CD4-positive, alpha-beta T cell (primary cell): ENCODE data around the gene CFL1. TPM values are rescaled to one million over a fixed set of nuclear protein-coding genes. Genes with fewer than 3 reads are reported as not detected.

Experiments
- ATAC-seq: fragments of 200-7000 bp; cut with Tn5 transposase; one replicate; pipeline ENCODE4 v1.10.0; 2022; ENCODE audit warnings: mild to moderate bottlenecking; ENCODE audit not compliant: poor library complexity
- CTCF ChIA-PET: fragments of 350-600 bp; sonication (Branson Sonifier 250); formaldehyde crosslinking; loops from one replicate; lab custom pipeline; 2021; ENCODE audit warnings: antibody characterized with exemption, inconsistent platforms; lab: Charles Lee
- POLR2A ChIA-PET: fragments of 350-600 bp; sonication (Branson Sonifier 250); formaldehyde crosslinking; loops from one replicate; lab custom pipeline; 2021; ENCODE audit warnings: antibody characterized with exemption, inconsistent platforms; lab: Charles Lee
- DNase-seq, 14 experiments: peaks; one replicate each; pipeline ENCODE4 v3.0.0-alpha.2; 2013 to 2020; ENCODE audit warnings: mixed read lengths in 2 of 14
- H3K27ac ChIP-seq, 2 donors: one replicate each; pipeline versions ENCODE4 v1.5.1 to v1.7.0; 2013; ENCODE audit warnings: low read length in 2 of 2, low read depth in 1 of 2, mild to moderate bottlenecking in 1 of 2
- H3K27me3 ChIP-seq, 2 experiments: 1 replicate in 1 of 2; 2 replicates in 1 of 2; pipeline versions ENCODE4 v1.6.1 to v1.7.0; 2013; ENCODE audit warnings: low read length in 2 of 2, control low read depth in 1 of 2, mild to moderate bottlenecking in 1 of 2, moderate library complexity in 1 of 2; ENCODE audit not compliant: insufficient read depth in 2 of 2, control insufficient read depth in 1 of 2
- H3K36me3 ChIP-seq: one replicate; pipeline ENCODE4 v1.6.1; 2013; ENCODE audit warnings: low read length, control low read depth; ENCODE audit not compliant: insufficient read depth
- H3K4me1 ChIP-seq: one replicate; pipeline ENCODE4 v1.6.1; 2013; ENCODE audit warnings: low read length, control low read depth; ENCODE audit not compliant: insufficient read depth
- H3K4me3 ChIP-seq: one replicate; pipeline ENCODE4 v1.5.1; 2013; ENCODE audit warnings: mild to moderate bottlenecking, low read length, moderate library complexity
- H3K9me3 ChIP-seq, 2 experiments: 1 replicate in 1 of 2; 2 replicates in 1 of 2; pipeline versions ENCODE4 v1.6.1 to v1.7.0; 2013; ENCODE audit warnings: low read length in 2 of 2, mild to moderate bottlenecking in 2 of 2, control low read depth in 1 of 2, moderate library complexity in 1 of 2; ENCODE audit not compliant: control insufficient read depth in 1 of 2, insufficient read depth in 1 of 2
- H3K27ac Mint-ChIP-seq: one replicate; pipeline ENCODE4 v1.8.0; 2020; ENCODE audit warnings: mixed read lengths
- H3K27me3 Mint-ChIP-seq: one replicate; pipeline ENCODE4 v1.8.0; 2021; ENCODE audit warnings: mixed read lengths
- H3K36me3 Mint-ChIP-seq: one replicate; pipeline ENCODE4 v1.8.0; 2021; ENCODE audit warnings: low read depth, mixed read lengths
- H3K4me1 Mint-ChIP-seq: one replicate; pipeline ENCODE4 v1.8.0; 2021; ENCODE audit warnings: low read depth, mixed read lengths
- H3K4me3 Mint-ChIP-seq: one replicate; pipeline ENCODE4 v1.8.0; 2020; ENCODE audit warnings: mild to moderate bottlenecking, mixed read lengths
- H3K9me3 Mint-ChIP-seq: one replicate; pipeline ENCODE4 v1.8.0; 2020; ENCODE audit warnings: mixed read lengths
- CTCF ChIP-seq: fragments of 200-600 bp; IDR thresholded peaks from one replicate; pipeline ENCODE4 v1.8.0; 2022; ENCODE audit warnings: antibody characterized with exemption, mild to moderate bottlenecking
- intact Hi-C, 2 experiments: fragments of 100-400 bp; cut with DNase I in 1 of 2; cut with micrococcal nuclease in 1 of 2; formaldehyde crosslinking; loops; one replicate each; pipeline versions ENCODE4 v1.15.1 to v1.9.0; 2023 to 2025; cut with DNase I, micrococcal nuclease
- total RNA-seq, 174 experiments: library from RNA in 2 of 174; stranded (reverse) in 2 of 174; gene quantifications; one replicate each; pipeline ENCODE4 v1.2.3 and lab custom pipeline; 2021 to 2026

Gene CFL1
- total RNA-seq, 2 experiments from 2014 or later = 322 to 331 TPM

DNA sequence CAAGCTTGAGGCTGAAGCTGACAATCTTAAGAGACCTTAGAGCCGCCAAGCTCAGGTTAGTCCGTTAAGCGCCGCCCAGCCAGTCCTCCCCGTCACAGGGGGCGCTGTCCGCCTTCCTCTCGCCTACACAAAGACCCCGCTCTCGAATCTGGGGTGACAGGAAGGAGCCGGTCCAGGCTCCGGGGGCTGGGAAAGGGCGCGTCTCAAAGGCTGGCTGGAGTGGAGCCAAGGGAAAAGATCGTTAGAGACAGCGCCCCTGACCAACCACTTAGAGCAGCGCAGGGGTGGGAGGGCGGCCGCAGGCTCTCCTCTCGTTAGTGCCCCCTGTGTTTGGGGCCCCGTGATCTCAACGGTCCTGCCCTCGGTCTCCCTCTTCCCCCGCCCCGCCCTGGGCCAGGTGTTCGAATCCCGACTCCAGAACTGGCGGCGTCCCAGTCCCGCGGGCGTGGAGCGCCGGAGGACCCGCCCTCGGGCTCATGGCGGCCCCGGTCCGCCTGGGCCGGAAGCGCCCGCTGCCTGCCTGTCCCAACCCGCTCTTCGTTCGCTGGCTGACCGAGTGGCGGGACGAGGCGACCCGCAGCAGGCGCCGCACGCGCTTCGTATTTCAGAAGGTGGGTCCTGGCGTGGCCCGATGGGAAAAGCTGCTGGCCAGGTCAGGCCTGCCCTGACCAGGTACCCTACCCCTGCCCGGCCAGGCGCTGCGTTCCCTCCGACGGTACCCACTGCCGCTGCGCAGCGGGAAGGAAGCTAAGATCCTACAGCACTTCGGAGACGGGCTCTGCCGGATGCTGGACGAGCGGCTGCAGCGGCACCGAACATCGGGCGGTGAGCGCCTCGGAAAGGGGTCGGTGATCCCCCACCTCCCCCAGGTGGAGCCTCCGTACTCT, 2.5 kb upstream of the CFL1 start, which contains the start of gene MUS81:
TSS of gene MUS81 (plus strand) at position 156 of the 887 bp plus-strand sequence. CDS start at position 477, 321 bp downstream.
- H3K9me3 Mint-ChIP-seq = no peaks in the 10 kb centered on the region
- Histone ChIP-seq H3K36me3 (peaks cover 52% of the 10 kb centered on the region), H3K4me1 (peaks cover 66% of the 10 kb centered on the region), H3K9me3 (no peaks in the 10 kb centered on the region), H3K27ac (peak within 1 kb of the TSS; percentile 92 to 96), H3K4me3 (peak within 1 kb of the TSS; percentile 90), H3K27me3 (no peaks in the 10 kb centered on the region)
- DNase-seq (peak; percentile 92 to 99 (median 96)), ATAC-seq (peak; percentile 40)
- H3K27me3 Mint-ChIP-seq = no peaks in the 10 kb centered on the region
- POLR2A ChIA-PET = interaction anchor here (0.9 to 5.8 kb wide), 38 partner anchors 9 to 1543 kb away, joined by 3 to 248 read pairs (median 8); partner anchors contain the start of genes BANF1, C11orf68, CCDC85B and CST6
- peak within 1 kb of the TSS; percentile 94 for H3K4me3 Mint-ChIP-seq
- TF ChIP-seq CTCF = peak; percentile 94
- CTCF ChIA-PET = interaction anchor here (0.5 to 5.2 kb wide), 29 partner anchors 9 to 421 kb away, joined by 3 to 80 read pairs (median 4); partner anchors contain the start of genes BANF1, C11orf68, CCDC85B and CTSW
- intact Hi-C loops = loop anchor here (1.0 kb wide), 3 partner anchors 13 to 28 kb away; partner anchors contain the start of gene FIBP (in 1 of the 2)
- H3K4me1 Mint-ChIP-seq = peaks cover 47% of the 10 kb centered on the region
- H3K27ac Mint-ChIP-seq = peak within 1 kb of the TSS; percentile 94
- H3K36me3 Mint-ChIP-seq = peaks cover 85% of the 10 kb centered on the region

GRCh38 chr11:65859812-65860277, 1.9 kb upstream of the CFL1 start:
- DNase-seq = peak in 2 of 14 experiments; percentile 23 to 25

More at GRCh38 chr11:65859812-65860277, 1.9 kb upstream of the CFL1 start:
- H3K9me3 ChIP-seq = no peaks in the 10 kb centered on the region
- H3K36me3 ChIP-seq = peaks cover 52% of the 10 kb centered on the region
- TF ChIP-seq CTCF = no peak
- CTCF ChIA-PET = interaction anchor here (0.6 to 5.2 kb wide), 28 partner anchors 9 to 422 kb away, joined by 3 to 80 read pairs (median 4); partner anchors contain the start of genes BANF1, C11orf68, CCDC85B and CTSW
- Mint-ChIP-seq H3K4me1 (peaks cover 51% of the 10 kb centered on the region), H3K4me3 (peak overlapping the region; percentile 91), H3K9me3 (no peaks in the 10 kb centered on the region), H3K27me3 (no peaks in the 10 kb centered on the region), H3K36me3 (peaks cover 84% of the 10 kb centered on the region), H3K27ac (peak overlapping the region; percentile 94)
- H3K4me3 ChIP-seq = peak overlapping the region; percentile 90
- intact Hi-C loops = loop anchor here (1.0 to 10.0 kb wide), 8 partner anchors 13 to 425 kb away; partner anchors contain the start of genes FIBP (in 2 of the 2), C11orf68 (in 1 of the 2), DRAP1 (in 1 of the 2) and PCNX3 (in 1 of the 2)
- peak; percentile 6 for ATAC-seq
- H3K4me1 ChIP-seq = peaks cover 73% of the 10 kb centered on the region
- POLR2A ChIA-PET = interaction anchor here (0.7 to 5.8 kb wide), 45 partner anchors 8 to 1542 kb away, joined by 3 to 248 read pairs (median 7); partner anchors contain the start of genes BANF1, C11orf68, CCDC85B and CST6
- H3K27ac ChIP-seq = peak overlapping the region; percentile 92 to 96
- no peaks in the 10 kb centered on the region for H3K27me3 ChIP-seq
